ENCODE measurements around the gene GRAMD2B. TPM values are rescaled to one million over a fixed set of nuclear protein-coding genes. Genes with fewer than 3 reads are reported as not detected.

The GRAMD2B gene
- polyA plus RNA-seq, 1 donor from 2014 or later = not detected

- Histone ChIP-seq H3K36me3 (ENCODE audit: insufficient read depth, low read length) (no peaks in the 10 kb centered on the region), H3K27me3 (ENCODE audit: insufficient read depth, low read depth, low read length) (no peaks in the 10 kb centered on the region), H3K4me2 (ENCODE audit: low read length) (no peak overlapping the region), H3K9me2 (ENCODE audit: insufficient read depth, low read length) (no peaks in the 10 kb centered on the region), H3K9me3 (ENCODE audit: low read length) (no peaks in the 10 kb centered on the region), H3K4me3 (ENCODE audit: low read length) (no peak overlapping the region), H4K20me1 (ENCODE audit: insufficient read depth) (no peaks in the 10 kb centered on the region), H3F3A (ENCODE audit: insufficient read depth, low read length, poor library complexity, severe bottlenecking) (no peaks in the 10 kb centered on the region), H2AFZ (ENCODE audit: low read depth, low read length) (no peak overlapping the region), H3K27ac (ENCODE audit: low read length) (no peak overlapping the region), H3K9ac (ENCODE audit: low read length) (no peak overlapping the region), H3K79me2 (replicated peaks; ENCODE audit: insufficient read depth, low read length) (no peaks in the 10 kb centered on the region)
- TF ChIP-seq CTCF (IDR thresholded peaks at IDR 0.05; ENCODE audit: poor library complexity, severe bottlenecking) (no peak), REST (IDR thresholded peaks at IDR 0.05; ENCODE audit: borderline replicate concordance) (no peak), EZH2 (IDR thresholded peaks at IDR 0.05; ENCODE audit: borderline replicate concordance, insufficient read depth, low read length, poor library complexity, severe bottlenecking) (no peak), SMC3 (conservative IDR thresholded peaks at IDR 0.05; ENCODE audit: poor library complexity) (no peak), TAF1 (IDR thresholded peaks at IDR 0.05; ENCODE audit: low read depth) (no peak), EP300 (conservative IDR thresholded peaks at IDR 0.05; ENCODE audit: poor library complexity, severe bottlenecking) (no peak), MXI1 (conservative IDR thresholded peaks at IDR 0.05; ENCODE audit: poor library complexity, severe bottlenecking) (no peak), POLR2AphosphoS5 (IDR thresholded peaks at IDR 0.05) (no peak), RAD21 (conservative IDR thresholded peaks at IDR 0.05) (no peak)
These were observed 74.3 kb downstream of the GRAMD2B start for GRCh38 chr5:126497506-126497905.

- Histone ChIP-seq H3K9me2 (ENCODE audit: insufficient read depth, low read length) (no peaks in the 10 kb centered on the region), H3F3A (ENCODE audit: insufficient read depth, low read length, poor library complexity, severe bottlenecking) (peaks cover 3% of the 10 kb centered on the region), H4K20me1 (ENCODE audit: insufficient read depth) (no peaks in the 10 kb centered on the region), H3K4me2 (ENCODE audit: low read length) (no peak overlapping the region), H3K4me3 (ENCODE audit: low read length) (no peak overlapping the region), H3K27ac (ENCODE audit: low read length) (no peak overlapping the region), H3K27me3 (ENCODE audit: insufficient read depth, low read depth, low read length) (no peaks in the 10 kb centered on the region), H3K79me2 (replicated peaks; ENCODE audit: insufficient read depth, low read length) (no peaks in the 10 kb centered on the region), H2AFZ (ENCODE audit: low read depth, low read length) (no peak overlapping the region), H3K36me3 (ENCODE audit: insufficient read depth, low read length) (no peaks in the 10 kb centered on the region), H3K9me3 (ENCODE audit: low read length) (no peaks in the 10 kb centered on the region), H3K9ac (ENCODE audit: low read length) (no peak overlapping the region)
- TF ChIP-seq REST (IDR thresholded peaks at IDR 0.05; ENCODE audit: borderline replicate concordance) = no peak
- no peak for TF ChIP-seq TAF1 (IDR thresholded peaks at IDR 0.05; ENCODE audit: low read depth)
- TF ChIP-seq EZH2 (IDR thresholded peaks at IDR 0.05; ENCODE audit: borderline replicate concordance, insufficient read depth, low read length, poor library complexity, severe bottlenecking) = no peak
- TF ChIP-seq RAD21 (conservative IDR thresholded peaks at IDR 0.05) = no peak
- TF ChIP-seq CTCF (IDR thresholded peaks at IDR 0.05; ENCODE audit: poor library complexity, severe bottlenecking) = no peak
- no peak for TF ChIP-seq SMC3 (conservative IDR thresholded peaks at IDR 0.05; ENCODE audit: poor library complexity)
These were observed 76.1 kb downstream of the GRAMD2B start for GRCh38 chr5:126499278-126499677.
